Head of caudate nucleus (tissue), 42 donors: ENCODE data around the gene NBEA.
A peak's percentile ranks its signal among the peaks of the same experiment; 100 is the strongest.
"Not testable (repeated sequence)": the region's sequence is repeated elsewhere in the genome, so short reads cannot be mapped to it uniquely, and the experiment has no call there.

Source experiments
- DNase-seq, 42 donors: peaks; one replicate each; pipeline versions ENCODE4 v3.0.0 to v3.0.0-alpha.2; 2020 to 2021; ENCODE audit warnings: mixed read lengths in 7 of 42
- intact Hi-C: fragments of 100-400 bp; cut with DNase I; formaldehyde crosslinking; loops from one replicate; pipeline ENCODE4 v1.15.0; 2022

The NBEA gene

GRCh38 chr13:35025314-35025713, 83.2 kb downstream of the NBEA start:
- intact Hi-C loops, result no loop called here
- DNase-seq, result no peak

GRCh38 chr13:35028338-35028867, 86.3 kb downstream of the NBEA start:
- intact Hi-C loops, result no loop called here

GRCh38 chr13:35039012-35039411, 96.9 kb downstream of the NBEA start:
- peak in 1 of 42 donors; percentile 19 for DNase-seq
- intact Hi-C loops, result no loop called here

More at GRCh38 chr13:35028338-35028867, 86.3 kb downstream of the NBEA start:
- DNase-seq, result no peak

- intact Hi-C loops, result no loop called here
- no peak for DNase-seq
Observed at GRCh38 chr13:35046587-35046986, 104.5 kb downstream of the NBEA start.

- no peak for DNase-seq
- intact Hi-C loops, result no loop called here
Observed at GRCh38 chr13:35055705-35056104, 113.6 kb downstream of the NBEA start.

- no peak for DNase-seq
- intact Hi-C loops, result no loop called here
Observed at GRCh38 chr13:35057858-35058257, 115.8 kb downstream of the NBEA start.

GRCh38 chr13:35058585-35058984, 116.5 kb downstream of the NBEA start:
- intact Hi-C loops, DNase-seq: not testable (repeated sequence)

- intact Hi-C loops, result no loop called here
- no peak for DNase-seq
Observed at GRCh38 chr13:35086667-35087066, 144.6 kb downstream of the NBEA start.

GRCh38 chr13:35092251-35092650, 150.2 kb downstream of the NBEA start:
- intact Hi-C loops, result no loop called here
- DNase-seq, result no peak

GRCh38 chr13:35092751-35093150, 150.7 kb downstream of the NBEA start:
- DNase-seq, result no peak
- intact Hi-C loops, result no loop called here

- no peak for DNase-seq
- intact Hi-C loops, result no loop called here
Observed at GRCh38 chr13:35093356-35093755, 151.3 kb downstream of the NBEA start.

GRCh38 chr13:35106771-35107170, 164.7 kb downstream of the NBEA start:
- DNase-seq, intact Hi-C loops: not testable (repeated sequence)

- intact Hi-C loops, result no loop called here
Observed at GRCh38 chr13:35107535-35107934, 165.5 kb downstream of the NBEA start.

GRCh38 chr13:35113612-35114011, 171.5 kb downstream of the NBEA start:
- DNase-seq, intact Hi-C loops: not testable (repeated sequence)

More at GRCh38 chr13:35107535-35107934, 165.5 kb downstream of the NBEA start:
- DNase-seq, result no peak

- intact Hi-C loops, result no loop called here
- DNase-seq, result no peak
Observed at GRCh38 chr13:35127466-35127865, 185.4 kb downstream of the NBEA start.

GRCh38 chr13:35129500-35129899, 187.4 kb downstream of the NBEA start:
- no peak for DNase-seq
- intact Hi-C loops, result no loop called here

- intact Hi-C loops, result no loop called here
Observed at GRCh38 chr13:35131471-35131870, 189.4 kb downstream of the NBEA start.

GRCh38 chr13:35136585-35136984, 194.5 kb downstream of the NBEA start:
- no peak for DNase-seq
- intact Hi-C loops, result no loop called here

More at GRCh38 chr13:35131471-35131870, 189.4 kb downstream of the NBEA start:
- no peak for DNase-seq

- DNase-seq, result no peak
- intact Hi-C loops, result no loop called here
Observed at GRCh38 chr13:35139591-35139990, 197.5 kb downstream of the NBEA start.

- intact Hi-C loops, result loop anchor here (10.0 kb wide), 1 partner anchor 196 kb away; the partner anchor contains the start of gene NBEA
Observed at GRCh38 chr13:35140321-35140720, 198.3 kb downstream of the NBEA start.

GRCh38 chr13:35140831-35141230, 198.8 kb downstream of the NBEA start:
- no peak for DNase-seq
- intact Hi-C loops, result loop anchor here (10.0 kb wide), 1 partner anchor 196 kb away; the partner anchor contains the start of gene NBEA

More at GRCh38 chr13:35140321-35140720, 198.3 kb downstream of the NBEA start:
- DNase-seq, result no peak
